MCF 10A (cell line): ENCODE data around the gene FECH. TPM values are rescaled to one million over a fixed set of nuclear protein-coding genes. Genes with fewer than 3 reads are reported as not detected.
A peak's percentile ranks its signal among the peaks of the same experiment; 100 is the strongest.

Source experiments
- BruUV-seq: library from RNA; stranded (reverse); fragments of 400-500 nt; replicated peaks from 2 replicates; lab custom pipeline; 2021; lab: Mats Ljungman, UMichigan
- CTCF ChIA-PET: fragments of 300-600 bp; sonication (Branson Sonifier 250); formaldehyde crosslinking; extraction: SDS; loops from one replicate; lab custom pipeline; 2021; ENCODE audit warnings: antibody characterized with exemption, inconsistent platforms; lab: Yijun Ruan, JAX
- POLR2A ChIA-PET: fragments of 300-600, 350-650 bp; sonication (Branson Sonifier 250); formaldehyde crosslinking; extraction: SDS; loops from one replicate; lab custom pipeline; 2020; ENCODE audit warnings: antibody characterized with exemption, inconsistent platforms; lab: Yijun Ruan, JAX
- DNase-seq: peaks from one replicate; pipeline ENCODE4 v3.0.0-alpha.2; 2018; ENCODE audit not compliant: unreplicated experiment
- H3K27ac Mint-ChIP-seq: one replicate; pipeline ENCODE4 v1.8.0; 2022; ENCODE audit warnings: mild to moderate bottlenecking, low read depth, mixed read lengths; ENCODE audit not compliant: unreplicated experiment
- H3K27me3 Mint-ChIP-seq: one replicate; pipeline ENCODE4 v1.8.0; 2022; ENCODE audit warnings: mixed read lengths; ENCODE audit not compliant: insufficient read depth, unreplicated experiment
- H3K36me3 Mint-ChIP-seq: one replicate; pipeline ENCODE4 v1.8.0; 2022; ENCODE audit warnings: mild to moderate bottlenecking, moderate library complexity, mixed read lengths; ENCODE audit not compliant: insufficient read depth, unreplicated experiment
- H3K4me1 Mint-ChIP-seq: one replicate; pipeline ENCODE4 v1.8.0; 2022; ENCODE audit warnings: mixed read lengths; ENCODE audit not compliant: insufficient read depth, unreplicated experiment
- H3K4me3 Mint-ChIP-seq: one replicate; pipeline ENCODE4 v1.8.0; 2022; ENCODE audit warnings: mild to moderate bottlenecking, moderate library complexity, mixed read lengths; ENCODE audit not compliant: unreplicated experiment
- H3K9me3 Mint-ChIP-seq: one replicate; pipeline ENCODE4 v1.8.0; 2022; ENCODE audit warnings: mixed read lengths; ENCODE audit not compliant: unreplicated experiment
- CTCF ChIP-seq: fragments of 200-600 bp; IDR thresholded peaks from one replicate; pipeline ENCODE4 v1.8.0; 2022; ENCODE audit warnings: antibody characterized with exemption, mild to moderate bottlenecking; ENCODE audit not compliant: unreplicated experiment
- intact Hi-C: fragments of 100-400 bp; cut with micrococcal nuclease; formaldehyde crosslinking; loops from 2 replicates; pipeline ENCODE4 v1.14.1; 2022
- total RNA-seq: library from RNA; stranded (reverse); gene quantifications from 2 replicates; pipeline ENCODE4 v1.2.3, GENCODE V29; 2022

FECH gene
- total RNA-seq, 1 experiment from 2014 or later, result 23.4 TPM

- H3K27me3 Mint-ChIP-seq, result no peaks in the 10 kb centered on the region
- intact Hi-C loops, result loop anchor here (1.0 to 5.0 kb wide), 6 partner anchors 182 to 491 kb away; no protein-coding TSS in a partner anchor
- no peaks in the 10 kb centered on the region for H3K9me3 Mint-ChIP-seq
- peak overlapping the region; percentile 97 for H3K27ac Mint-ChIP-seq
- ChIA-PET CTCF (interaction anchor here (0.6 to 2.6 kb wide), 18 partner anchors 15 to 517 kb away, joined by 3 to 16 read pairs (median 4); no protein-coding TSS in a partner anchor), POLR2A (interaction anchor here (0.6 to 2.7 kb wide), 19 partner anchors 9 to 891 kb away, joined by 3 to 17 read pairs (median 3); partner anchors contain the start of gene NARS1)
- DNase-seq, result no peak
- H3K4me1 Mint-ChIP-seq, result peaks cover 6% of the 10 kb centered on the region
- BruUV-seq, result no TSS peak
- TF ChIP-seq CTCF, result no peak
- H3K4me3 Mint-ChIP-seq, result peak overlapping the region; percentile 84
- no peaks in the 10 kb centered on the region for H3K36me3 Mint-ChIP-seq
Measured at GRCh38 chr18:57630754-57631595, 44.5 kb upstream of the FECH start.

GRCh38 chr18:57630002-57630753 lies 43.7 kb upstream of the FECH start:
- POLR2A ChIA-PET, result interaction anchor here (0.6 to 2.7 kb wide), 18 partner anchors 8 to 891 kb away, joined by 3 to 17 read pairs (median 4); partner anchors contain the start of gene NARS1
- no peaks in the 10 kb centered on the region for H3K9me3 Mint-ChIP-seq

GRCh38 chr18:57629422-57629821 lies 42.9 kb upstream of the FECH start:
- TSS peak; percentile 89 for BruUV-seq
- Mint-ChIP-seq H3K36me3 (no peaks in the 10 kb centered on the region), H3K4me3 (peak overlapping the region; percentile 84), H3K9me3 (no peaks in the 10 kb centered on the region), H3K4me1 (peaks cover 6% of the 10 kb centered on the region), H3K27ac (peak overlapping the region; percentile 97), H3K27me3 (no peaks in the 10 kb centered on the region)
- DNase-seq, result no peak
- no peak for TF ChIP-seq CTCF
- ChIA-PET CTCF (interaction anchor here (0.5 to 2.6 kb wide), 13 partner anchors 9 to 720 kb away, joined by 3 to 16 read pairs (median 3); no protein-coding TSS in a partner anchor), POLR2A (interaction anchor here (0.7 to 2.7 kb wide), 7 partner anchors 7 to 592 kb away, joined by 3 to 17 read pairs (median 4); partner anchors contain the start of gene NARS1)
- intact Hi-C loops, result no loop called here

More at GRCh38 chr18:57630002-57630753, 43.7 kb upstream of the FECH start:
- Mint-ChIP-seq H3K4me3 (peak overlapping the region; percentile 84), H3K27me3 (no peaks in the 10 kb centered on the region), H3K4me1 (peaks cover 6% of the 10 kb centered on the region), H3K36me3 (no peaks in the 10 kb centered on the region), H3K27ac (peak overlapping the region; percentile 97)
- peak; percentile 76 for TF ChIP-seq CTCF
- TSS peak; percentile 84 for BruUV-seq
- intact Hi-C loops, result loop anchor here (1.0 to 5.0 kb wide), 6 partner anchors 183 to 492 kb away; no protein-coding TSS in a partner anchor
- DNase-seq, result peak; percentile 97
- CTCF ChIA-PET, result interaction anchor here (0.6 to 2.6 kb wide), 25 partner anchors 9 to 719 kb away, joined by 3 to 16 read pairs (median 3); no protein-coding TSS in a partner anchor
